ENCODE measurements around the gene B3GLCT. TPM values are rescaled to one million over a fixed set of nuclear protein-coding genes. Genes with fewer than 3 reads are reported as not detected.

The B3GLCT gene
- total RNA-seq, 1 experiment from 2014 or later: 1.1 TPM

DNA sequence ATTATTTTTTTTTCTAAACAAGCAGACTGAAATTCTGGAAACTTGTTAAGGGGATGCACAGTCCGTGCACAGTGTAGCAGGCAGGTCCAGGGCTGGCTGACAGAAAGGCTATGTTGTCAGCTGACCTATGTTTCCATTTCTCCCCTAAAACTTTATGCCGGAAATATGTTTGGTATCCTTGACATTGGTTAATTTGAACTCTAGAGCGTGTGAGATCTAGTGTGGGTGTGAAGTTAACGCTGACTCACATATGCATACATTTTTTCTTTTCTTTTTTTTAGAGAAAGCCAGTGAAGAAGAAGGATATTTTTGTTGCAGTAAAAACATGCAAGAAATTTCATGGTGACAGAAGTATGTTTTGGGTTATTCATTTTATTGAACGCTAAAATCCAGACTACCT lies 76.6 kb downstream of the B3GLCT start:
- H3K4me3 ChIP-seq (ENCODE audit: low read length): no peak overlapping the region
- H3K4me2 ChIP-seq (ENCODE audit: low read depth, low read length, poor library complexity, severe bottlenecking): no peak overlapping the region
- no peaks in the 10 kb centered on the region for H4K20me1 ChIP-seq (ENCODE audit: insufficient read depth, low read depth, low read length)
- H3K27me3 ChIP-seq (ENCODE audit: low read length): no peaks in the 10 kb centered on the region
- no peak overlapping the region for H3K27ac ChIP-seq (ENCODE audit: low read length)
- H3K79me2 ChIP-seq (ENCODE audit: low read length): no peaks in the 10 kb centered on the region
- no peaks in the 10 kb centered on the region for H3K4me1 ChIP-seq (ENCODE audit: low read length)
- H3K9ac ChIP-seq (ENCODE audit: low read length): no peak overlapping the region
- H3K9me2 ChIP-seq (replicated peaks; ENCODE audit: insufficient read depth, low read length): no peaks in the 10 kb centered on the region
- no peak overlapping the region for H2AFZ ChIP-seq (ENCODE audit: low read length)
- DNase-seq: no peak
- no peaks in the 10 kb centered on the region for H3K9me3 ChIP-seq (ENCODE audit: low read length)
- H3K36me3 ChIP-seq (ENCODE audit: insufficient read depth, low read length): no peaks in the 10 kb centered on the region

DNA sequence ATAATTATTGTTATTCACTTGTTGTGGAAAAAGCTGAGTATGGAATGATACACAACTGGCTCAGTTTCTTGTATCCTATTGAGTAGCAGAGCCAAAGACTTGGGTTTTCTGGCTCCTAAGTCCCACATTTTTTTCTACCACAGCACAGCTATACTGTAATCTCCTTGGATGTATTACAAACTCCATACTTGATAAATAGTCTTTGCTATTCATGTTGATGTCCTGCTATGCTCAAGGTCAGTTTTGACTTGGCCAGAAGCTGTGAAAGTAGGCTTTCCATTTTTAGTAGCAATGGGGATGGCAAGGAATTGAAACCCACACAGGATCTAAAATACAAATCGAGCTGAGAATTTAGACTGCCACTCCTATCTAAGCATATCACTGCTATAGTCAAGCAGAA lies 79.1 kb downstream of the B3GLCT start:
- H3K36me3 ChIP-seq (ENCODE audit: insufficient read depth, low read length): no peaks in the 10 kb centered on the region
- H4K20me1 ChIP-seq (ENCODE audit: insufficient read depth, low read depth, low read length): no peaks in the 10 kb centered on the region
- no peak overlapping the region for H2AFZ ChIP-seq (ENCODE audit: low read length)
- no peak overlapping the region for H3K4me3 ChIP-seq (ENCODE audit: low read length)
- H3K27ac ChIP-seq (ENCODE audit: low read length): no peak overlapping the region
- DNase-seq: no peak
- no peak overlapping the region for H3K4me2 ChIP-seq (ENCODE audit: low read depth, low read length, poor library complexity, severe bottlenecking)
- H3K9me3 ChIP-seq (ENCODE audit: low read length): no peaks in the 10 kb centered on the region
- no peak overlapping the region for H3K9ac ChIP-seq (ENCODE audit: low read length)
- no peaks in the 10 kb centered on the region for H3K9me2 ChIP-seq (replicated peaks; ENCODE audit: insufficient read depth, low read length)
- no peaks in the 10 kb centered on the region for H3K79me2 ChIP-seq (ENCODE audit: low read length)
- no peaks in the 10 kb centered on the region for H3K4me1 ChIP-seq (ENCODE audit: low read length)
- H3K27me3 ChIP-seq (ENCODE audit: low read length): no peaks in the 10 kb centered on the region

DNA sequence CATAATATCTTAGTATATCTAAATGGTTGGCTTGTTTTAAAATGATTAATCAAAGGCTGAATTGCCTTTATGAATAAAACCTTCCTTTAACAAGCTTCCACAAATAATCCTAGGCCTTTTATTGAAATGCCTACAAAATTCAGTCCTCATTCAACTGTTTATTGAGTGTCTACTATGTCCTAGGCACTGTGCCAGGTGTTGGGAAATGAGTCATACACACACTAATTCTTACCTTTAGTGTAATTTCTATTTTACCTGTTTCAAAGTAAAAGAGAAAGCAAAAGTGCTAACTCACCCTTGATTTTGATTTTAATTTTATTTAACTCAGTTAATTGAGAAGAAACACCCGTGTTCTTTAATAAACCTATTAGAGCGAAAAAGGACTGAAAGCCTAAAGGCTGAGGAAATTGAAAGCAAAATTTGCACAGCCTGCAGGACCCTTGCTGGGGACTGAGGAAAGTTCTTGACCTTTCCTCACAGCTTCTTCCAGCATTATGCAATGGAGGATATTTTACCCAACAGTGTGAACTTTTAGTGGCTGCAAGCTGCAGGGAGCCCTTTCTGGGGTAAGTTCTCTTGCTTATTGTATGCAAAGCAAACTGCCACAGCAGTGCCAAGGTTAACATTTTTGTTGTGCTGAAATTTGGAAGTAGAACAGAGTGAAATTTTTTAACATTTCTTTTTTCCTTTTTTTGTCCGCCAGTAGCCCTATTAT lies 83.1 kb downstream of the B3GLCT start:
- no peak for DNase-seq
- no peaks in the 10 kb centered on the region for H3K36me3 ChIP-seq (ENCODE audit: insufficient read depth, low read length)
- H3K27ac ChIP-seq (ENCODE audit: low read length): no peak overlapping the region
- no peaks in the 10 kb centered on the region for H3K79me2 ChIP-seq (ENCODE audit: low read length)
- no peak overlapping the region for H2AFZ ChIP-seq (ENCODE audit: low read length)
- H3K4me3 ChIP-seq (ENCODE audit: low read length): no peak overlapping the region
- no peak overlapping the region for H3K9ac ChIP-seq (ENCODE audit: low read length)
- no peak overlapping the region for H3K4me2 ChIP-seq (ENCODE audit: low read depth, low read length, poor library complexity, severe bottlenecking)
- H3K9me3 ChIP-seq (ENCODE audit: low read length): no peaks in the 10 kb centered on the region
- no peaks in the 10 kb centered on the region for H3K27me3 ChIP-seq (ENCODE audit: low read length)
- H3K9me2 ChIP-seq (replicated peaks; ENCODE audit: insufficient read depth, low read length): no peaks in the 10 kb centered on the region
- no peaks in the 10 kb centered on the region for H4K20me1 ChIP-seq (ENCODE audit: insufficient read depth, low read depth, low read length)
- H3K4me1 ChIP-seq (ENCODE audit: low read length): no peaks in the 10 kb centered on the region

DNA sequence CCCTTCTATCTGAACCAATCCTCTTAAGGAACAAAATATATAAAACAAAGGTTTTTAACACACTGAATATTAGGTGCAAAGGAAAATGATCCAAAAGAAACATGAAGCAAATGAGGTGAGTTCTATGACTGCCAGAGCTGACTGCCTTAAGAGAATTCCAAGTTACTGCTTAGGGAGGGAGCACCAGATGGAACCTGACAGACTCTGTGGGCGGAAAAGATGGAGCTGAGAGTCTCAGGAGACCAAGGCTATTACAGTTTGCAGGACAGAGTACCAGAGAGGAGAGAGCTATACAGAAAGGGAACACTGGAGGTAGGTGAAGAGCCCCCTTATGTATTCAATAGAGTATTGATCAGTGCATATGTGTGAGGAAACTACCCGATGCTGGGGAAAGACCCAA lies 87.2 kb downstream of the B3GLCT start:
- H4K20me1 ChIP-seq (ENCODE audit: insufficient read depth, low read depth, low read length): no peaks in the 10 kb centered on the region
- H3K36me3 ChIP-seq (ENCODE audit: insufficient read depth, low read length): 0 out of 2 replicates have a peak, but pooled peaks cover 3% of the 10 kb centered on the region
- no peaks in the 10 kb centered on the region for H3K27me3 ChIP-seq (ENCODE audit: low read length)
- no peaks in the 10 kb centered on the region for H3K4me1 ChIP-seq (ENCODE audit: low read length)
- H3K79me2 ChIP-seq (ENCODE audit: low read length): no peaks in the 10 kb centered on the region
- DNase-seq: no peak
- H3K9me2 ChIP-seq (replicated peaks; ENCODE audit: insufficient read depth, low read length): no peaks in the 10 kb centered on the region
- H3K9ac ChIP-seq (ENCODE audit: low read length): no peak overlapping the region
- H3K27ac ChIP-seq (ENCODE audit: low read length): no peak overlapping the region
- H3K9me3 ChIP-seq (ENCODE audit: low read length): peaks cover 6% of the 10 kb centered on the region; the same call in 1 of the 2 replicates
- no peak overlapping the region for H3K4me3 ChIP-seq (ENCODE audit: low read length)
- no peak overlapping the region for H2AFZ ChIP-seq (ENCODE audit: low read length)
- H3K4me2 ChIP-seq (ENCODE audit: low read depth, low read length, poor library complexity, severe bottlenecking): no peak overlapping the region

DNA sequence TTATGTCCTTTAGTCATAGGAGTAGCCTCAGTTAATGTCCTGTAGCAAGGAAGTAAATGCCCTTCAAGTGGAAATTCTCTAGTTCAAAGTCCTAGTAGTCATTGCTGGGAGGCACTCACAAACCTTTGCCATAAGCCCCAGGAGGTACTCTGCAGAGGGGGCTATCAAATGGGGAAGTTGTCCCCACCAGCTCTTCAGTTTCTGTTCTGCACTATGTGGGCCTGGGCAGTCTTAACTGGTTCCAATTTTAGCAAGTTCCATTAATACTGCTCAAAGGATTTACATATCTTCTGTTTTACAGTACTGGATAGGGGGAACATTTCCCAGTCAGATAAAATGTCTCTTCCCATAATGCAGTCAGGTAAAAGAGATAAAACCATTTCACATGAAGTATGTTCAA lies 101.3 kb downstream of the B3GLCT start:
- DNase-seq: peak; percentile 54
- Histone ChIP-seq H3K27me3 (ENCODE audit: low read length) (no peaks in the 10 kb centered on the region), H3K4me1 (ENCODE audit: low read length) (peaks cover 6% of the 10 kb centered on the region), H4K20me1 (ENCODE audit: insufficient read depth, low read depth, low read length) (no peaks in the 10 kb centered on the region), H3K4me3 (ENCODE audit: low read length) (no peak overlapping the region), H3K9me3 (ENCODE audit: low read length) (no peaks in the 10 kb centered on the region), H2AFZ (ENCODE audit: low read length) (no peak overlapping the region), H3K9me2 (replicated peaks; ENCODE audit: insufficient read depth, low read length) (no peaks in the 10 kb centered on the region), H3K4me2 (ENCODE audit: low read depth, low read length, poor library complexity, severe bottlenecking) (no peak overlapping the region), H3K36me3 (ENCODE audit: insufficient read depth, low read length) (no peaks in the 10 kb centered on the region), H3K9ac (ENCODE audit: low read length) (no peak overlapping the region), H3K27ac (ENCODE audit: low read length) (no peak overlapping the region), H3K79me2 (ENCODE audit: low read length) (no peaks in the 10 kb centered on the region)

DNA sequence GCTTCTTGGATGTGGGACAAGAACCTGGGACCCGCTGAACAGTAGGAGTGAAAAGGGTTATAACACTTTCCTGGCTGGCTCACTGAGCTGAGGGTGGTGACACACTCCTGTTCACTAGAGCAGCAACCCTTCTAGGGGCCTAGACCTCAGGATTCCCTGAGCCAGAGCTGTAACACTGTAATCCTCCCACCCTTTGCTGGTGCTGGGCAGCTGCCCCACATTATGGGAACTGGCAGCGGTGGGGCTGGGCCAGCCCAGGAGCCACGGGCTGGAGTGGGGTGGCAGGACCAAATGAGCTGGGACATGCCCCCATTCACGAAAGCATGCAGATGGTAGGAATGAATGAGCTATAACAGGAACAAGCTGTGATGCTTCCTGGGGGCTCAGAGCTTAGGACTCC lies 110.6 kb downstream of the B3GLCT start:
- H3K9ac ChIP-seq (ENCODE audit: low read length): no peak overlapping the region
- no peak overlapping the region for H3K27ac ChIP-seq (ENCODE audit: low read length)
- no peaks in the 10 kb centered on the region for H3K36me3 ChIP-seq (ENCODE audit: insufficient read depth, low read length)

DNA sequence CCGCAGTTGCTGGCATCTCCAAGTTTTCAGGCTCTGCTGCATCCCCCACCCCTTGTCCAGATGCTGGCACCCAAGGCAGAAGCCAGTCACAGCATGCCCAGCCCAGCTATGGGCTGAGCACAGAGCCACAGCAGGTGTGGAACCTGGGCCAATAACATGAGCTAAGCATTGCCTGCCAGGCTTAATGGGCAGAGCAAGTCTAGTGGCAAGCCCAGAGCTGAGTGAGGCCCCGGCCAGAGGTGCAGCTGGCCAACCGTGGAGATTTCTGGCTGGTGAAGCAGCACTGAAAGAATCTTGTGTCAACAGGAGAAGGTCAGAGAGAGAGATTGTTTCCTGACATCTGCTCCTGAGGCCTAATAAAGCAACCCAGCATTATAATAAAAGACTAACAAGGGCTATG lies 111.0 kb downstream of the B3GLCT start:
- H3K36me3 ChIP-seq (ENCODE audit: insufficient read depth, low read length): no peaks in the 10 kb centered on the region
- H3K79me2 ChIP-seq (ENCODE audit: low read length): no peaks in the 10 kb centered on the region
- H3K27ac ChIP-seq (ENCODE audit: low read length): no peak overlapping the region
- DNase-seq: no peak
- no peaks in the 10 kb centered on the region for H4K20me1 ChIP-seq (ENCODE audit: insufficient read depth, low read depth, low read length)
- no peak overlapping the region for H3K9ac ChIP-seq (ENCODE audit: low read length)
- H3K9me3 ChIP-seq (ENCODE audit: low read length): no peaks in the 10 kb centered on the region
- H3K4me3 ChIP-seq (ENCODE audit: low read length): no peak overlapping the region
- no peak overlapping the region for H3K4me2 ChIP-seq (ENCODE audit: low read depth, low read length, poor library complexity, severe bottlenecking)
- no peaks in the 10 kb centered on the region for H3K4me1 ChIP-seq (ENCODE audit: low read length)
- no peaks in the 10 kb centered on the region for H3K9me2 ChIP-seq (replicated peaks; ENCODE audit: insufficient read depth, low read length)
- H2AFZ ChIP-seq (ENCODE audit: low read length): no peak overlapping the region
- no peaks in the 10 kb centered on the region for H3K27me3 ChIP-seq (ENCODE audit: low read length)

More for the DNA sequence above, 110.6 kb downstream of the B3GLCT start:
- Histone ChIP-seq H3K4me3 (ENCODE audit: low read length) (no peak overlapping the region), H3K79me2 (ENCODE audit: low read length) (no peaks in the 10 kb centered on the region), H3K4me1 (ENCODE audit: low read length) (no peaks in the 10 kb centered on the region), H3K9me2 (replicated peaks; ENCODE audit: insufficient read depth, low read length) (no peaks in the 10 kb centered on the region), H3K4me2 (ENCODE audit: low read depth, low read length, poor library complexity, severe bottlenecking) (no peak overlapping the region), H3K9me3 (ENCODE audit: low read length) (no peaks in the 10 kb centered on the region), H2AFZ (ENCODE audit: low read length) (no peak overlapping the region), H3K27me3 (ENCODE audit: low read length) (no peaks in the 10 kb centered on the region), H4K20me1 (ENCODE audit: insufficient read depth, low read depth, low read length) (no peaks in the 10 kb centered on the region)
- DNase-seq: no peak

DNA sequence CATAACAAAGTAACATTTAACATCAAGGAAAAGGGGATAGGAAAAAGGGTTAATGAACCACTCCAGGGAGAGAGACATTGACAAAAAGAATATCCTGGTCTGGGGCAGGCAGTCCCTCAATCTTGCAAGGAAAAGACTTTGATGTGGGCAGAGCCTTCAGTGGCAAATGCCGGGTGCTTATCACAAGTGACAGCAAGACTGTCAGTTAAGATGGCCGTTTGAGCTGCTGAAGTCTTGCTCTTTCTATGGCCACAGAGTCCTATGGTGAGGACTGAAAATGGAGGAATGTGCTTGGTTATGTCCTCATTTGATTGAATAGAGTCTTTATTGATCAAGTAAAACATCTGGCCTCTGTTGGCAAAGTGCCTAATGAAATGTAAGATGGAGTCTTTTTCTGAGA lies 112.1 kb downstream of the B3GLCT start:
- Histone ChIP-seq H3K4me1 (ENCODE audit: low read length) (no peaks in the 10 kb centered on the region), H4K20me1 (ENCODE audit: insufficient read depth, low read depth, low read length) (no peaks in the 10 kb centered on the region), H3K9ac (ENCODE audit: low read length) (no peak overlapping the region), H3K9me3 (ENCODE audit: low read length) (no peaks in the 10 kb centered on the region), H3K4me3 (ENCODE audit: low read length) (no peak overlapping the region), H3K36me3 (ENCODE audit: insufficient read depth, low read length) (no peaks in the 10 kb centered on the region), H3K9me2 (replicated peaks; ENCODE audit: insufficient read depth, low read length) (no peaks in the 10 kb centered on the region), H3K27ac (ENCODE audit: low read length) (no peak overlapping the region), H3K79me2 (ENCODE audit: low read length) (no peaks in the 10 kb centered on the region), H2AFZ (ENCODE audit: low read length) (no peak overlapping the region), H3K27me3 (ENCODE audit: low read length) (no peaks in the 10 kb centered on the region), H3K4me2 (ENCODE audit: low read depth, low read length, poor library complexity, severe bottlenecking) (no peak overlapping the region)
- DNase-seq: no peak
